Endothelial cell of umbilical vein (primary cell): ENCODE measurements around the gene TBC1D8. TPM values are rescaled to one million over a fixed set of nuclear protein-coding genes. Genes with fewer than 3 reads are reported as not detected.

Source experiments
- BruUV-seq: library from RNA; stranded (reverse); fragments of 400-500 nt; replicated peaks from 2 replicates; lab custom pipeline; 2021; lab: Mats Ljungman, UMichigan
- CTCF ChIA-PET: fragments of 300-600, 350-600 bp; sonication (Branson Sonifier 250); formaldehyde crosslinking; loops from one replicate; lab custom pipeline; 2021; ENCODE audit warnings: antibody characterized with exemption, inconsistent platforms; lab: Charles Lee
- POLR2A ChIA-PET: fragments of 300-600, 350-600 bp; sonication (Branson Sonifier 250); formaldehyde crosslinking; loops from one replicate; lab custom pipeline; 2021; ENCODE audit warnings: antibody characterized with exemption, inconsistent platforms; lab: Charles Lee
- DNase-seq: peaks from one replicate; pipeline ENCODE4 v3.0.0-alpha.2; 2011; ENCODE audit warnings: low read depth, low spot score
- FAIRE-seq: peaks from 2 replicates; lab custom pipeline; 2011; peaks lifted over from hg19 to GRCh38; lab: Jason Lieb, UNC
- H2AFZ ChIP-seq: 2 replicates; pipeline ENCODE4 v1.6.0; 2012; ENCODE audit warnings: low read depth, low read length, control low read depth, inconsistent platforms
- H3K27ac ChIP-seq: 2 replicates; pipeline ENCODE4 v1.5.1; 2011; ENCODE audit warnings: low read depth, mild to moderate bottlenecking, control low read depth, low read length, moderate library complexity; ENCODE audit not compliant: insufficient read depth
- H3K27me3 ChIP-seq, 2 experiments: 2 replicates each; pipeline versions ENCODE4 v1.6.0 to v1.6.1; 2011; ENCODE audit warnings: low read length in 2 of 2, mixed read lengths in 1 of 2; ENCODE audit not compliant: control insufficient read depth in 2 of 2, insufficient read depth in 2 of 2
- H3K36me3 ChIP-seq, 2 experiments: 2 replicates in 1 of 2; 3 replicates in 1 of 2; pipeline ENCODE4 v1.5.1; 2011; ENCODE audit warnings: low read length in 2 of 2, mild to moderate bottlenecking in 1 of 2, moderate library complexity in 1 of 2; ENCODE audit not compliant: control insufficient read depth in 2 of 2, insufficient read depth in 2 of 2; ENCODE audit errors: extremely low read depth in 1 of 2
- H3K4me1 ChIP-seq: 3 replicates; pipeline ENCODE4 v1.5.1; 2011; ENCODE audit warnings: mild to moderate bottlenecking, low read length; ENCODE audit not compliant: control insufficient read depth, insufficient read depth; ENCODE audit errors: extremely low read depth
- H3K4me2 ChIP-seq: 2 replicates; pipeline ENCODE4 v1.6.1; 2011; ENCODE audit warnings: low read length, control low read depth, mixed read lengths; ENCODE audit not compliant: insufficient read depth
- H3K4me3 ChIP-seq, 3 experiments: fragments of 200-600 bp in 1 of 3; sonication (generic), shearing (Covaris generic) in 1 of 3; replicated peaks in 1 of 3; 2 replicates each; pipeline ENCODE4 v1.5.1; 2011 to 2016; ENCODE audit warnings: control low read depth in 3 of 3, low read length in 3 of 3, mild to moderate bottlenecking in 2 of 3, inconsistent platforms in 1 of 3, low read depth in 1 of 3, moderate library complexity in 1 of 3; ENCODE audit not compliant: insufficient read depth in 1 of 3
- H3K79me2 ChIP-seq: 2 replicates; pipeline ENCODE4 v1.6.0; 2012; ENCODE audit warnings: low read length, inconsistent platforms; ENCODE audit not compliant: control insufficient read depth, insufficient read depth
- H3K9ac ChIP-seq: replicated peaks from 2 replicates; pipeline ENCODE3; 2011; ENCODE audit warnings: low read length, control low read depth; ENCODE audit not compliant: insufficient read depth; ENCODE audit errors: extremely low read depth
- H3K9me1 ChIP-seq: replicated peaks from 3 replicates; pipeline ENCODE4 v1.6.0; 2011; ENCODE audit warnings: mild to moderate bottlenecking, low read length; ENCODE audit not compliant: control insufficient read depth, insufficient read depth; ENCODE audit errors: extremely low read depth
- H3K9me3 ChIP-seq: replicated peaks from 2 replicates; pipeline ENCODE4 v1.5.1; 2012; ENCODE audit warnings: low read length, inconsistent platforms; ENCODE audit not compliant: control insufficient read depth, insufficient read depth
- H4K20me1 ChIP-seq: replicated peaks from 2 replicates; pipeline ENCODE3; 2011; ENCODE audit warnings: mild to moderate bottlenecking, low read length; ENCODE audit not compliant: control insufficient read depth, insufficient read depth; ENCODE audit errors: extremely low read depth
- EZH2 ChIP-seq: IDR thresholded peaks from 2 replicates; pipeline ENCODE4 v1.6.1; 2012; ENCODE audit warnings: borderline replicate concordance, low read depth, mild to moderate bottlenecking, moderate library complexity, low read length, inconsistent platforms; ENCODE audit not compliant: severe bottlenecking
- FOS ChIP-seq: IDR thresholded peaks from 2 replicates; pipeline ENCODE4 v1.6.1; 2011; ENCODE audit warnings: mild to moderate bottlenecking, low read length, moderate library complexity, borderline replicate concordance; ENCODE audit not compliant: insufficient read depth
- GATA2 ChIP-seq: IDR thresholded peaks from 2 replicates; pipeline ENCODE4 v1.7.0; 2011; ENCODE audit warnings: low read depth, mild to moderate bottlenecking, moderate library complexity, mixed read lengths, low read length; ENCODE audit not compliant: insufficient read length, insufficient read depth
- JUN ChIP-seq: IDR thresholded peaks from 2 replicates; pipeline ENCODE4 v1.6.1; 2011; ENCODE audit warnings: borderline replicate concordance, low read depth; ENCODE audit not compliant: insufficient read length, insufficient read depth
- MYC ChIP-seq: IDR thresholded peaks from one replicate; pipeline ENCODE4 v1.6.1; 2011; ENCODE audit warnings: mild to moderate bottlenecking, low read depth, low read length
- POLR2A ChIP-seq: IDR thresholded peaks from 2 replicates; pipeline ENCODE4 v1.6.1; 2012; ENCODE audit warnings: low read depth, mild to moderate bottlenecking, control low read depth, low read length
- POLR2AphosphoS5 ChIP-seq: IDR thresholded peaks from 2 replicates; pipeline ENCODE4 v1.6.1; 2012; ENCODE audit warnings: low read depth, mild to moderate bottlenecking, control low read depth, low read length, moderate library complexity; ENCODE audit not compliant: insufficient read depth
- dilution Hi-C: fragments of 300-500 bp; cut with MboI; formaldehyde crosslinking; loops from one replicate; pipeline ENCODE4 v1.15.0; 2019; ENCODE audit warnings: low sequenced_read_pairs; ENCODE audit not compliant: extremely low pct_ligation_motif_present
- intact Hi-C: fragments of 100-400 bp; cut with micrococcal nuclease; formaldehyde crosslinking; loops from one replicate; pipeline ENCODE4 v1.10.0; 2022
- polyA plus RNA-seq, 4 experiments: library from polyadenylated mRNA; depleted of rRNA in 3 of 4; stranded (reverse) in 3 of 4; unstranded in 1 of 4; fragments of >200 nt; gene quantifications; 2 replicates each; pipeline versions ENCODE4 v1.2.1 to v1.2.3, GENCODE V29; 2011 to 2012; ENCODE audit warnings: missing spikeins in 1 of 4
- total RNA-seq: library from RNA; stranded (reverse); gene quantifications from 2 replicates; pipeline ENCODE4 v1.2.3, GENCODE V29; 2021
- TF ChIP-seq, protein P1 (sequence below): IDR thresholded peaks from 2 replicates; pipeline ENCODE4 v1.6.1; 2011; ENCODE audit not compliant: insufficient read depth, insufficient read length
- TF ChIP-seq, protein P2 (sequence below), 2 donors: IDR thresholded peaks; 1 replicate in 1 of 2; 2 replicates in 1 of 2; pipeline ENCODE4 v1.5.1; 2011; ENCODE audit warnings: low read length in 2 of 2, mild to moderate bottlenecking in 2 of 2, moderate library complexity in 2 of 2, control low read depth in 1 of 2, inconsistent platforms in 1 of 2, low read depth in 1 of 2; ENCODE audit not compliant: insufficient read depth in 1 of 2; ENCODE audit errors: extremely low read depth in 1 of 2

The TBC1D8 gene
- total and polyA plus RNA-seq, 2 donors (not counting 3 experiments of a cell fraction or from before 2014, with no cell fraction given) = 28.5 to 32.1 TPM

GRCh38 chr2:100981011-100981410, 170.2 kb downstream of the TBC1D8 start:
- dilution Hi-C loops (no loop called here), intact Hi-C loops (loop anchor here (10.0 kb wide), 1 partner anchor 556 kb away; no protein-coding TSS in a partner anchor)
- ChIA-PET CTCF (interaction anchor here (1.0 kb wide), 1 partner anchor 251 kb away, joined by 6 read pairs; no protein-coding TSS in a partner anchor), POLR2A (no interaction called here)
- H3K9me1 ChIP-seq = no peaks in the 10 kb centered on the region
- no peaks in the 10 kb centered on the region for H3K79me2 ChIP-seq
- FAIRE-seq = no peak
- no peak overlapping the region for H3K27ac ChIP-seq
- no peak overlapping the region for H3K4me3 ChIP-seq
- H4K20me1 ChIP-seq = no peaks in the 10 kb centered on the region
- H3K4me2 ChIP-seq = no peak overlapping the region
- peaks cover 18% of the 10 kb centered on the region for H3K4me1 ChIP-seq
- BruUV-seq = no TSS peak
- TF ChIP-seq JUN = no peak
- no peak for TF ChIP-seq FOS
- no peaks in the 10 kb centered on the region for H3K27me3 ChIP-seq
- DNase-seq = no peak
- no peak overlapping the region for H3K9ac ChIP-seq
- no peaks in the 10 kb centered on the region for H3K9me3 ChIP-seq
- no peak overlapping the region for H2AFZ ChIP-seq
- peaks cover 3 to 24% of the 10 kb centered on the region in 2 experiments for H3K36me3 ChIP-seq

DNA sequence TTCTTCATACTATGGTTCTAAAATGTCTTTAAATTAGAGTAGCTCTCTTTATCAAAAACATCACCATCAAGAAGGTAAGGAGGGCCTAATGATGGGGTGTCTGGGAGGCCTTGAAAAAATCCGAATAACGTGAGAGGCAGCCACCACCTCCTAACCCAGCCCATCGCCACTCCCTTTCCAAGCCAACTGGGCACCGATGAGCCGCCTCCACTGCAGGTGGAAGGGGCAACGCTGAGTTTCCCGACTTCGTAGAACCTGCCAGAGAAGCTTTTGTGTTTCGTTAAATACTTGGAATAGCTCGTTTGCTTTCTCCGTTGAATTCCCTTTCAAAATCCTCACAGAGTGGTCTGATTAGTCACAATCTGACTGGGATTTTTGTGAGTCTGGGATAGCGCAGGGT, 171.1 kb downstream of the TBC1D8 start:
- H4K20me1 ChIP-seq = no peaks in the 10 kb centered on the region
- no peaks in the 10 kb centered on the region for H3K79me2 ChIP-seq
- peaks cover 7 to 24% of the 10 kb centered on the region in 2 experiments for H3K36me3 ChIP-seq
- H2AFZ ChIP-seq = no peak overlapping the region
- dilution Hi-C loops = no loop called here
- no peak overlapping the region for H3K4me2 ChIP-seq
- H3K9ac ChIP-seq = no peak overlapping the region
- peaks cover 18% of the 10 kb centered on the region for H3K4me1 ChIP-seq
- FAIRE-seq = no peak
- DNase-seq = no peak
- intact Hi-C loops = loop anchor here (10.0 kb wide), 1 partner anchor 555 kb away; no protein-coding TSS in a partner anchor
- no peaks in the 10 kb centered on the region for H3K27me3 ChIP-seq
- BruUV-seq = no TSS peak
- H3K9me3 ChIP-seq = no peaks in the 10 kb centered on the region
- CTCF ChIA-PET = interaction anchor here (1.0 to 3.9 kb wide), 2 partner anchors 250 kb away, joined by 6 to 22 read pairs; no protein-coding TSS in a partner anchor
- TF ChIP-seq GATA2 = no peak
- no peak for TF ChIP-seq EZH2
- TF ChIP-seq POLR2A = no peak
- TF ChIP-seq, protein P1, sequence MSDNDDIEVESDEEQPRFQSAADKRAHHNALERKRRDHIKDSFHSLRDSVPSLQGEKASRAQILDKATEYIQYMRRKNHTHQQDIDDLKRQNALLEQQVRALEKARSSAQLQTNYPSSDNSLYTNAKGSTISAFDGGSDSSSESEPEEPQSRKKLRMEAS = no peak
- TF ChIP-seq MYC = no peak
- no peak for TF ChIP-seq POLR2AphosphoS5
- TF ChIP-seq, protein P2, sequence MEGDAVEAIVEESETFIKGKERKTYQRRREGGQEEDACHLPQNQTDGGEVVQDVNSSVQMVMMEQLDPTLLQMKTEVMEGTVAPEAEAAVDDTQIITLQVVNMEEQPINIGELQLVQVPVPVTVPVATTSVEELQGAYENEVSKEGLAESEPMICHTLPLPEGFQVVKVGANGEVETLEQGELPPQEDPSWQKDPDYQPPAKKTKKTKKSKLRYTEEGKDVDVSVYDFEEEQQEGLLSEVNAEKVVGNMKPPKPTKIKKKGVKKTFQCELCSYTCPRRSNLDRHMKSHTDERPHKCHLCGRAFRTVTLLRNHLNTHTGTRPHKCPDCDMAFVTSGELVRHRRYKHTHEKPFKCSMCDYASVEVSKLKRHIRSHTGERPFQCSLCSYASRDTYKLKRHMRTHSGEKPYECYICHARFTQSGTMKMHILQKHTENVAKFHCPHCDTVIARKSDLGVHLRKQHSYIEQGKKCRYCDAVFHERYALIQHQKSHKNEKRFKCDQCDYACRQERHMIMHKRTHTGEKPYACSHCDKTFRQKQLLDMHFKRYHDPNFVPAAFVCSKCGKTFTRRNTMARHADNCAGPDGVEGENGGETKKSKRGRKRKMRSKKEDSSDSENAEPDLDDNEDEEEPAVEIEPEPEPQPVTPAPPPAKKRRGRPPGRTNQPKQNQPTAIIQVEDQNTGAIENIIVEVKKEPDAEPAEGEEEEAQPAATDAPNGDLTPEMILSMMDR (IDR thresholded peaks at IDR 0.05; ENCODE audit: extremely low read depth in 1 of 2, insufficient read depth in 1 of 2, low read depth in 1 of 2, low read length in 2 of 2) = no peak
- TF ChIP-seq FOS = no peak
- TF ChIP-seq JUN = no peak
- no peak overlapping the region for H3K4me3 ChIP-seq
- H3K9me1 ChIP-seq = no peaks in the 10 kb centered on the region
- POLR2A ChIA-PET = no interaction called here
- no peak overlapping the region for H3K27ac ChIP-seq
